A673 (cell line): Measurements from ENCODE around the gene VOPP1. TPM values are rescaled to one million over a fixed set of nuclear protein-coding genes. Genes with fewer than 3 reads are reported as not detected.

Experiments
- BruUV-seq: library from RNA; stranded (reverse); fragments of 400-500 nt; replicated peaks from 2 replicates; lab custom pipeline; 2021; lab: Mats Ljungman, UMichigan
- CTCF ChIA-PET: fragments of 300-600 bp; sonication (Branson Sonifier 250); formaldehyde crosslinking; loops from one replicate; lab custom pipeline; 2022; ENCODE audit warnings: antibody characterized with exemption; lab: Charles Lee
- POLR2A ChIA-PET: fragments of 300-600 bp; sonication (Branson Sonifier 250); formaldehyde crosslinking; loops from one replicate; lab custom pipeline; 2022; ENCODE audit warnings: antibody characterized with exemption; ENCODE audit not compliant: low non-redundant PET; lab: Charles Lee
- DNase-seq: peaks from one replicate; pipeline ENCODE4 v3.0.0-alpha.2; 2015; ENCODE audit warnings: low spot score
- H3K27ac ChIP-seq: fragments of 200-600 bp; sonication (generic); 2 replicates; pipeline ENCODE4 v1.5.1; 2016; ENCODE audit warnings: mixed run types, low read depth, mild to moderate bottlenecking, mixed read lengths, antibody characterized with exemption, low read length; ENCODE audit not compliant: poor library complexity, severe bottlenecking
- H3K27me3 ChIP-seq: fragments of 200-600 bp; sonication (generic); replicated peaks from 2 replicates; pipeline ENCODE4 v1.6.1; 2017; ENCODE audit warnings: mixed run types, low read depth, mild to moderate bottlenecking, mixed read lengths, antibody characterized with exemption, low read length; ENCODE audit not compliant: insufficient read depth, poor library complexity
- H3K36me3 ChIP-seq: fragments of 200-600 bp; sonication (generic); 2 replicates; pipeline ENCODE4 v1.6.1; 2016; ENCODE audit warnings: mixed run types, mild to moderate bottlenecking, mixed read lengths, antibody characterized with exemption, low read length; ENCODE audit not compliant: insufficient read depth, poor library complexity, severe bottlenecking
- H3K4me1 ChIP-seq: fragments of 200-600 bp; sonication (generic); 2 replicates; pipeline ENCODE4 v1.6.1; 2017; ENCODE audit warnings: mixed run types, mild to moderate bottlenecking, mixed read lengths, antibody characterized with exemption, low read length; ENCODE audit not compliant: insufficient read depth, poor library complexity, severe bottlenecking
- H3K4me3 ChIP-seq: fragments of 200-600 bp; sonication (generic); 2 replicates; pipeline ENCODE4 v1.5.1; 2016; ENCODE audit warnings: low read depth, mixed run types, mild to moderate bottlenecking, mixed read lengths, low read length; ENCODE audit not compliant: poor library complexity, severe bottlenecking
- H3K9me3 ChIP-seq: fragments of 200-600 bp; sonication (generic); 2 replicates; pipeline ENCODE4 v1.6.1; 2016; ENCODE audit warnings: mixed run types, low read depth, mild to moderate bottlenecking, mixed read lengths, antibody characterized with exemption, low read length; ENCODE audit not compliant: poor library complexity, severe bottlenecking
- CTCF ChIP-seq: fragments of 300-800, 200-600 bp; sonication (generic); conservative IDR thresholded peaks from 2 replicates; pipeline ENCODE4 v1.5.1; 2017; ENCODE audit warnings: low read depth, mild to moderate bottlenecking, antibody characterized with exemption, low read length, moderate library complexity, mixed read lengths
- EZH2 ChIP-seq: fragments of 200-600 bp; sonication (generic); IDR thresholded peaks from 2 replicates; pipeline ENCODE4 v1.6.1; 2017; ENCODE audit warnings: borderline replicate concordance, low read depth, mild to moderate bottlenecking, mixed read lengths, antibody characterized with exemption, low read length; ENCODE audit not compliant: poor library complexity, severe bottlenecking
- intact Hi-C: fragments of 100-400 bp; cut with micrococcal nuclease; formaldehyde crosslinking; loops from one replicate; pipeline ENCODE4 v1.10.0; 2022; ENCODE audit not compliant: unreplicated experiment
- total RNA-seq: library from RNA; stranded (reverse); gene quantifications from 2 replicates; pipeline ENCODE4 v1.2.3, GENCODE V29; 2021

VOPP1 gene
- total RNA-seq, 1 experiment from 2014 or later = 49.6 TPM

- H3K4me3 ChIP-seq = no peak overlapping the region
- no peak overlapping the region for H3K27ac ChIP-seq
- ChIA-PET CTCF (no interaction called here), POLR2A (no interaction called here)
- no TSS peak for BruUV-seq
- no peaks in the 10 kb centered on the region for H3K27me3 ChIP-seq
- no peaks in the 10 kb centered on the region for H3K9me3 ChIP-seq
- intact Hi-C loops = loop anchor here (5.0 kb wide), 1 partner anchor 480 kb away; no protein-coding TSS in a partner anchor
- TF ChIP-seq CTCF (no peak), EZH2 (no peak)
- H3K36me3 ChIP-seq = no peaks in the 10 kb centered on the region
- no peaks in the 10 kb centered on the region for H3K4me1 ChIP-seq
- no peak for DNase-seq
Measured at GRCh38 chr7:55592492-55592891, 20.2 kb upstream of the VOPP1 start.

GRCh38 chr7:55591282-55591931 lies 19.1 kb upstream of the VOPP1 start:
- BruUV-seq = no TSS peak
- CTCF ChIA-PET = no interaction called here

GRCh38 chr7:55590517-55591281 lies 18.4 kb upstream of the VOPP1 start:
- H3K9me3 ChIP-seq = no peaks in the 10 kb centered on the region
- no peaks in the 10 kb centered on the region for H3K4me1 ChIP-seq
- TF ChIP-seq CTCF (no peak), EZH2 (no peak)
- intact Hi-C loops = loop anchor here (5.0 kb wide), 1 partner anchor 482 kb away; no protein-coding TSS in a partner anchor
- H3K36me3 ChIP-seq = no peaks in the 10 kb centered on the region
- no peak overlapping the region for H3K4me3 ChIP-seq
- H3K27ac ChIP-seq = no peak overlapping the region
- ChIA-PET POLR2A (no interaction called here), CTCF (no interaction called here)
- H3K27me3 ChIP-seq = no peaks in the 10 kb centered on the region
- BruUV-seq = no TSS peak
- DNase-seq = no peak

More at GRCh38 chr7:55591282-55591931, 19.1 kb upstream of the VOPP1 start:
- H3K27me3 ChIP-seq = no peaks in the 10 kb centered on the region
- H3K4me3 ChIP-seq = no peak overlapping the region
- TF ChIP-seq EZH2 (no peak), CTCF (no peak)
- H3K36me3 ChIP-seq = no peaks in the 10 kb centered on the region
- POLR2A ChIA-PET = no interaction called here
- no peaks in the 10 kb centered on the region for H3K4me1 ChIP-seq
- no peak overlapping the region for H3K27ac ChIP-seq
- no peak for DNase-seq
- no peaks in the 10 kb centered on the region for H3K9me3 ChIP-seq
- intact Hi-C loops = loop anchor here (5.0 kb wide), 1 partner anchor 481 kb away; no protein-coding TSS in a partner anchor
